Measurements from ENCODE around the gene MRPL18. TPM values are rescaled to one million over a fixed set of nuclear protein-coding genes. Genes with fewer than 3 reads are reported as not detected.

MRPL18 gene
- total RNA-seq, 1 experiment from 2014 or later = 71.1 TPM

- intact Hi-C loops (cut with micrococcal nuclease; ENCODE audit: unreplicated experiment) = loop anchor here (5.0 kb wide), 1 partner anchor 270 kb away; no protein-coding TSS in a partner anchor
- H3K27me3 ChIP-seq (replicated peaks; ENCODE audit: control insufficient read depth, insufficient read depth, low read length) = no peaks in the 10 kb centered on the region
- no peaks in the 10 kb centered on the region for H3K27me3 Mint-ChIP-seq (ENCODE audit: insufficient read depth, unreplicated experiment)
- BruUV-seq (replicated peaks) = no TSS peak
- no peak overlapping the region for H3K27ac Mint-ChIP-seq (ENCODE audit: unreplicated experiment)
- no peak overlapping the region for H3K4me3 Mint-ChIP-seq (ENCODE audit: unreplicated experiment)
- peak; percentile 53 to 57 for TF ChIP-seq CTCF (IDR thresholded peaks at IDR 0.05; ENCODE audit: insufficient read depth in 1 of 2, low read depth in 1 of 2, low read length in 1 of 2, severe bottlenecking in 1 of 2, unreplicated experiment in 1 of 2)
- no peaks in the 10 kb centered on the region for H3K36me3 Mint-ChIP-seq (ENCODE audit: insufficient read depth, unreplicated experiment)
- POLR2A ChIA-PET = no interaction called here
- H3K36me3 ChIP-seq (ENCODE audit: control insufficient read depth, insufficient read depth, low read length) = no peaks in the 10 kb centered on the region
- peaks cover 12% of the 10 kb centered on the region for H3K4me1 Mint-ChIP-seq (ENCODE audit: low read depth, unreplicated experiment)
- CTCF ChIA-PET = no interaction called here
- no peaks in the 10 kb centered on the region for H3K4me1 ChIP-seq
- DNase-seq = peak in 1 of 2 experiments; percentile 42
- H3K4me3 ChIP-seq (ENCODE audit: low read depth, low read length) = no peak overlapping the region
- no peaks in the 10 kb centered on the region for H3K9me3 ChIP-seq
- H3K9me3 Mint-ChIP-seq (ENCODE audit: unreplicated experiment) = no peaks in the 10 kb centered on the region
These were observed 51.8 kb downstream of the MRPL18 start for GRCh38 chr6:159842035-159842434.

GRCh38 chr6:159844737-159845645, 54.7 kb downstream of the MRPL18 start:
- H3K9me3 Mint-ChIP-seq (ENCODE audit: unreplicated experiment) = peaks cover 15% of the 10 kb centered on the region
- CTCF ChIA-PET = no interaction called here

More at GRCh38 chr6:159844737-159845645, 54.7 kb downstream of the MRPL18 start:
- H3K27ac Mint-ChIP-seq (ENCODE audit: unreplicated experiment) = no peak overlapping the region
- no peaks in the 10 kb centered on the region for H3K4me1 ChIP-seq
- no peak overlapping the region for H3K4me3 Mint-ChIP-seq (ENCODE audit: unreplicated experiment)
- BruUV-seq (replicated peaks) = no TSS peak
- TF ChIP-seq CTCF (IDR thresholded peaks at IDR 0.05; ENCODE audit: insufficient read depth in 1 of 2, low read depth in 1 of 2, low read length in 1 of 2, severe bottlenecking in 1 of 2, unreplicated experiment in 1 of 2) = no peak
- no peak for DNase-seq
- peaks cover 6% of the 10 kb centered on the region for H3K4me1 Mint-ChIP-seq (ENCODE audit: low read depth, unreplicated experiment)
- H3K36me3 Mint-ChIP-seq (ENCODE audit: insufficient read depth, unreplicated experiment) = no peaks in the 10 kb centered on the region
- H3K27me3 Mint-ChIP-seq (ENCODE audit: insufficient read depth, unreplicated experiment) = no peaks in the 10 kb centered on the region
- POLR2A ChIA-PET = no interaction called here
- no peaks in the 10 kb centered on the region for H3K36me3 ChIP-seq (ENCODE audit: control insufficient read depth, insufficient read depth, low read length)
- intact Hi-C loops (cut with micrococcal nuclease; ENCODE audit: unreplicated experiment) = loop anchor here (5.0 kb wide), 1 partner anchor 273 kb away; no protein-coding TSS in a partner anchor
- H3K9me3 ChIP-seq = peaks cover 6% of the 10 kb centered on the region; the same call in 1 of the 2 replicates
- H3K27me3 ChIP-seq (replicated peaks; ENCODE audit: control insufficient read depth, insufficient read depth, low read length) = no peaks in the 10 kb centered on the region
- H3K4me3 ChIP-seq (ENCODE audit: low read depth, low read length) = no peak overlapping the region

Other genes starting within 250 kb of the MRPL18 start
- gene SOD2, start 97.2 kb upstream of the MRPL18 start, total RNA-seq (2022) = 109 and 110 TPM in 2 replicates
- gene WTAP, start 63.0 kb upstream of the MRPL18 start, total RNA-seq (2022) = 109 and 114 TPM in 2 replicates
- gene ACAT2, start 28.4 kb upstream of the MRPL18 start, total RNA-seq (2022) = 122 and 131 TPM in 2 replicates
- 286 and 333 TPM in 2 replicates for gene TCP1, start 865 bp upstream of the MRPL18 start, total RNA-seq (2022)
- gene PNLDC1, start 9.8 kb downstream of the MRPL18 start, total RNA-seq (2022) = 0.26 and 0.32 TPM in 2 replicates
- gene MAS1, start 100.5 kb downstream of the MRPL18 start, total RNA-seq (2022) = not detected in 2 replicates
- 91.1 and 92.2 TPM in 2 replicates for gene IGF2R, start 178.6 kb downstream of the MRPL18 start, total RNA-seq (2022)